Neural progenitor cell (in vitro differentiated cells): ENCODE results near the gene N4BP2. TPM values are rescaled to one million over a fixed set of nuclear protein-coding genes. Genes with fewer than 3 reads are reported as not detected.

ENCODE experiments used
- DNase-seq: peaks from one replicate; pipeline ENCODE4 v3.0.0-alpha.2; 2016; ENCODE audit warnings: low spot score
- H2AFZ ChIP-seq: fragments of 200-600 bp; sonication (generic); replicated peaks from 2 replicates; pipeline ENCODE4 v1.6.1; 2016; ENCODE audit warnings: antibody characterized with exemption
- H3F3A ChIP-seq: fragments of 200-600 bp; sonication (generic); 2 replicates; pipeline ENCODE4 v1.6.1; 2016; ENCODE audit warnings: antibody characterized with exemption, low read depth
- H3K27ac ChIP-seq: fragments of 200-600 bp; sonication (generic); 2 replicates; pipeline ENCODE4 v1.5.1; 2016; ENCODE audit warnings: mild to moderate bottlenecking
- H3K27me3 ChIP-seq: fragments of 200-600 bp; sonication (generic); 2 replicates; pipeline ENCODE4 v1.6.1; 2016; ENCODE audit warnings: mild to moderate bottlenecking, moderate library complexity
- H3K36me3 ChIP-seq: fragments of 200-600 bp; sonication (generic); 2 replicates; pipeline ENCODE4 v1.5.1; 2016
- H3K4me1 ChIP-seq: fragments of 200-600 bp; sonication (generic); 2 replicates; pipeline ENCODE4 v1.6.1; 2016; ENCODE audit warnings: mixed run types
- H3K4me2 ChIP-seq: fragments of 200-600 bp; sonication (generic); 2 replicates; pipeline ENCODE4 v1.6.1; 2016
- H3K4me3 ChIP-seq: fragments of 200-600 bp; sonication (generic); 2 replicates; pipeline ENCODE4 v1.5.1; 2016
- H3K79me2 ChIP-seq: fragments of 200-600 bp; sonication (generic); 2 replicates; pipeline ENCODE4 v1.6.1; 2016; ENCODE audit warnings: low read depth
- H3K9ac ChIP-seq: fragments of 200-600 bp; sonication (generic); 2 replicates; pipeline ENCODE4 v1.6.1; 2016
- H3K9me3 ChIP-seq: fragments of 200-600 bp; sonication (generic); 2 replicates; pipeline ENCODE4 v1.5.1; 2016; ENCODE audit warnings: low read depth
- H4K20me1 ChIP-seq: fragments of 200-600 bp; sonication (generic); 2 replicates; pipeline ENCODE4 v1.6.1; 2016; ENCODE audit warnings: low read depth
- H3K27ac Mint-ChIP-seq: 3 replicates; pipeline ENCODE4 v1.8.0; 2021; ENCODE audit warnings: mixed read lengths
- H3K27me3 Mint-ChIP-seq: 2 replicates; pipeline ENCODE4 v1.8.0; 2022; ENCODE audit warnings: low read depth, mild to moderate bottlenecking, inconsistent platforms, moderate library complexity, mixed read lengths; ENCODE audit not compliant: insufficient read depth
- H3K36me3 Mint-ChIP-seq: 3 replicates; pipeline ENCODE4 v1.8.0; 2021; ENCODE audit warnings: mixed read lengths
- H3K4me1 Mint-ChIP-seq: 3 replicates; pipeline ENCODE4 v1.8.0; 2021; ENCODE audit warnings: mixed read lengths
- H3K4me3 Mint-ChIP-seq: 3 replicates; pipeline ENCODE4 v1.8.0; 2021; ENCODE audit warnings: mild to moderate bottlenecking, moderate library complexity, mixed read lengths
- H3K9me3 Mint-ChIP-seq: 3 replicates; pipeline ENCODE4 v1.8.0; 2020; ENCODE audit warnings: mixed read lengths
- CTCF ChIP-seq: fragments of 200-600 bp; sonication (generic); IDR thresholded peaks from 2 replicates; pipeline ENCODE4 v1.5.1; 2017; ENCODE audit warnings: antibody characterized with exemption, mild to moderate bottlenecking
- EZH2 ChIP-seq: fragments of 200-600 bp; sonication (generic); IDR thresholded peaks from 2 replicates; pipeline ENCODE4 v1.6.1; 2017; ENCODE audit warnings: antibody characterized with exemption, mild to moderate bottlenecking, moderate library complexity
- EZH2phosphoT487 ChIP-seq: fragments of 200-600 bp; sonication (generic); IDR thresholded peaks from 2 replicates; pipeline ENCODE4 v1.6.1; 2017; ENCODE audit warnings: antibody characterized with exemption
- total RNA-seq: library from RNA; depleted of rRNA; stranded (reverse); fragments of >200 nt; gene quantifications from 2 replicates; pipeline ENCODE4 v1.2.3, GENCODE V29; 2015; ENCODE audit warnings: low replicate concordance

Gene N4BP2
- total RNA-seq, 1 donor from 2014 or later, result 80.9 TPM

GRCh38 chr4:40112027-40112792 lies 55.6 kb downstream of the N4BP2 start:
- Histone ChIP-seq H3K4me2 (no peak overlapping the region), H3K27ac (no peak overlapping the region), H4K20me1 (no peaks in the 10 kb centered on the region), H2AFZ (no peak overlapping the region), H3K36me3 (peaks cover 15% of the 10 kb centered on the region), H3K9me3 (no peaks in the 10 kb centered on the region), H3F3A (no peaks in the 10 kb centered on the region), H3K9ac (no peak overlapping the region), H3K4me3 (no peak overlapping the region), H3K4me1 (no peaks in the 10 kb centered on the region), H3K27me3 (no peaks in the 10 kb centered on the region), H3K79me2 (no peaks in the 10 kb centered on the region)
- H3K4me1 Mint-ChIP-seq, result no peaks in the 10 kb centered on the region
- no peaks in the 10 kb centered on the region for H3K9me3 Mint-ChIP-seq
- H3K4me3 Mint-ChIP-seq, result no peak overlapping the region
- H3K27ac Mint-ChIP-seq, result no peak overlapping the region
- peaks cover 24% of the 10 kb centered on the region for H3K36me3 Mint-ChIP-seq
- H3K27me3 Mint-ChIP-seq, result peaks cover 2% of the 10 kb centered on the region
- no peak for DNase-seq
- TF ChIP-seq EZH2phosphoT487 (no peak), CTCF (no peak), EZH2 (no peak)

GRCh38 chr4:40114206-40114605 lies 57.6 kb downstream of the N4BP2 start:
- Histone ChIP-seq H4K20me1 (no peaks in the 10 kb centered on the region), H3K4me3 (no peak overlapping the region), H3K27me3 (no peaks in the 10 kb centered on the region), H3F3A (no peaks in the 10 kb centered on the region), H3K27ac (no peak overlapping the region), H3K4me1 (no peaks in the 10 kb centered on the region), H3K36me3 (peaks cover 21% of the 10 kb centered on the region), H3K9ac (no peak overlapping the region), H3K9me3 (no peaks in the 10 kb centered on the region), H3K4me2 (no peak overlapping the region), H2AFZ (no peak overlapping the region), H3K79me2 (no peaks in the 10 kb centered on the region)
- Mint-ChIP-seq H3K4me1 (no peaks in the 10 kb centered on the region), H3K4me3 (no peak overlapping the region), H3K27ac (no peak overlapping the region), H3K27me3 (peaks cover 2% of the 10 kb centered on the region), H3K36me3 (peaks cover 22% of the 10 kb centered on the region), H3K9me3 (no peaks in the 10 kb centered on the region)
- TF ChIP-seq CTCF, result no peak
- TF ChIP-seq EZH2, result no peak
- no peak for TF ChIP-seq EZH2phosphoT487
- no peak for DNase-seq

GRCh38 chr4:40118861-40119260 lies 62.2 kb downstream of the N4BP2 start:
- no peak overlapping the region for H3K9ac ChIP-seq
- no peaks in the 10 kb centered on the region for H3K27me3 ChIP-seq
- Mint-ChIP-seq H3K4me3 (no peak overlapping the region), H3K27me3 (peaks cover 2% of the 10 kb centered on the region), H3K27ac (no peak overlapping the region), H3K4me1 (peaks cover 7% of the 10 kb centered on the region), H3K9me3 (no peaks in the 10 kb centered on the region), H3K36me3 (peaks cover 28% of the 10 kb centered on the region)
- H3K9me3 ChIP-seq, result no peaks in the 10 kb centered on the region
- H3K27ac ChIP-seq, result no peak overlapping the region
- TF ChIP-seq EZH2phosphoT487, result no peak
- no peak for TF ChIP-seq EZH2
- TF ChIP-seq CTCF, result no peak
- H3K4me2 ChIP-seq, result no peak overlapping the region
- H3K36me3 ChIP-seq, result peaks cover 33% of the 10 kb centered on the region
- DNase-seq, result no peak
- H2AFZ ChIP-seq, result no peak overlapping the region
- no peaks in the 10 kb centered on the region for H3F3A ChIP-seq
- no peak overlapping the region for H3K4me3 ChIP-seq
- no peaks in the 10 kb centered on the region for H3K4me1 ChIP-seq
- H4K20me1 ChIP-seq, result no peaks in the 10 kb centered on the region
- no peaks in the 10 kb centered on the region for H3K79me2 ChIP-seq
